Endothelial cell of umbilical vein (primary cell): ENCODE data around the gene BSND.

Experiments
- CTCF ChIP-seq, 2 donors: IDR thresholded peaks; 1 replicate in 1 of 2; 2 replicates in 1 of 2; pipeline ENCODE4 v1.5.1; 2011; ENCODE audit warnings: low read length in 2 of 2, mild to moderate bottlenecking in 2 of 2, moderate library complexity in 2 of 2, control low read depth in 1 of 2, inconsistent platforms in 1 of 2, low read depth in 1 of 2; ENCODE audit not compliant: insufficient read depth in 1 of 2; ENCODE audit errors: extremely low read depth in 1 of 2
- EZH2 ChIP-seq: IDR thresholded peaks from 2 replicates; pipeline ENCODE4 v1.6.1; 2012; ENCODE audit warnings: borderline replicate concordance, low read depth, mild to moderate bottlenecking, moderate library complexity, low read length, inconsistent platforms; ENCODE audit not compliant: severe bottlenecking
- POLR2A ChIP-seq: IDR thresholded peaks from 2 replicates; pipeline ENCODE4 v1.6.1; 2012; ENCODE audit warnings: low read depth, mild to moderate bottlenecking, control low read depth, low read length

GRCh38 chr1:54952950-54953718 is 45.6 kb upstream of the BSND start:
- no peak for TF ChIP-seq EZH2
- TF ChIP-seq POLR2A = no peak
- no peak for TF ChIP-seq CTCF (IDR thresholded peaks at IDR 0.05; ENCODE audit: extremely low read depth in 1 of 2, insufficient read depth in 1 of 2, low read depth in 1 of 2, low read length in 2 of 2)
